Colonic mucosa (tissue), 4 donors: ENCODE data around the gene CAV1. TPM values are rescaled to one million over a fixed set of nuclear protein-coding genes. Genes with fewer than 3 reads are reported as not detected.

Experiments used
- DNase-seq: peaks from one replicate; pipeline ENCODE4 v3.0.0-alpha.2; 2020
- H3K27ac ChIP-seq: fragments of 200-600 bp; one replicate; pipeline ENCODE4 v1.8.0; 2021
- H3K27me3 ChIP-seq: fragments of 200-600 bp; one replicate; pipeline ENCODE4 v1.8.0; 2021
- H3K36me3 ChIP-seq: fragments of 200-600 bp; one replicate; pipeline ENCODE4 v1.8.0; 2021
- H3K4me1 ChIP-seq: fragments of 200-600 bp; one replicate; pipeline ENCODE4 v1.8.0; 2021; ENCODE audit warnings: mild to moderate bottlenecking
- H3K4me3 ChIP-seq: fragments of 200-600 bp; one replicate; pipeline ENCODE4 v1.8.0; 2021
- H3K9ac ChIP-seq, 2 donors: one replicate each; pipeline ENCODE4 v1.7.0; 2013; ENCODE audit warnings: control low read depth in 2 of 2, low read depth in 2 of 2, low read length in 2 of 2
- H3K9me3 ChIP-seq: fragments of 200-600 bp; one replicate; pipeline ENCODE4 v1.8.0; 2021
- intact Hi-C: fragments of 100-400 bp; cut with DNase I; formaldehyde crosslinking; loops from one replicate; pipeline ENCODE4 v1.14.1; 2022
- total RNA-seq, 2 donors: library from RNA; stranded (reverse); fragmentation: NEBNext Ultra II Directional in 1 of 2; extraction: Animal tissue kit (Norgen Biotek cat#: 25700) in 1 of 2; gene quantifications; one replicate each; pipeline ENCODE4 v1.2.1, GENCODE V29; 2021
- TF ChIP-seq, protein P1 (sequence below): fragments of 200-600 bp; IDR thresholded peaks from one replicate; pipeline ENCODE4 v1.8.0; 2022; ENCODE audit warnings: antibody characterized with exemption, mild to moderate bottlenecking
- donor health status: healthy.
- donor health status: DM: no; HTN: no; CAD: no.
- donor health status: DM: no; HTN: no; CAD: no.

Gene CAV1
- total RNA-seq, 2 donors from 2014 or later, result 16.1 to 87.0 TPM

GRCh38 chr7:116546916-116547315, 22.1 kb downstream of the CAV1 start:
- no peak overlapping the region for H3K9ac ChIP-seq
- no peaks in the 10 kb centered on the region for H3K36me3 ChIP-seq
- no peaks in the 10 kb centered on the region for H3K9me3 ChIP-seq
- DNase-seq, result no peak
- H3K4me1 ChIP-seq, result no peaks in the 10 kb centered on the region
- H3K27ac ChIP-seq, result no peak overlapping the region
- TF ChIP-seq, protein P1, sequence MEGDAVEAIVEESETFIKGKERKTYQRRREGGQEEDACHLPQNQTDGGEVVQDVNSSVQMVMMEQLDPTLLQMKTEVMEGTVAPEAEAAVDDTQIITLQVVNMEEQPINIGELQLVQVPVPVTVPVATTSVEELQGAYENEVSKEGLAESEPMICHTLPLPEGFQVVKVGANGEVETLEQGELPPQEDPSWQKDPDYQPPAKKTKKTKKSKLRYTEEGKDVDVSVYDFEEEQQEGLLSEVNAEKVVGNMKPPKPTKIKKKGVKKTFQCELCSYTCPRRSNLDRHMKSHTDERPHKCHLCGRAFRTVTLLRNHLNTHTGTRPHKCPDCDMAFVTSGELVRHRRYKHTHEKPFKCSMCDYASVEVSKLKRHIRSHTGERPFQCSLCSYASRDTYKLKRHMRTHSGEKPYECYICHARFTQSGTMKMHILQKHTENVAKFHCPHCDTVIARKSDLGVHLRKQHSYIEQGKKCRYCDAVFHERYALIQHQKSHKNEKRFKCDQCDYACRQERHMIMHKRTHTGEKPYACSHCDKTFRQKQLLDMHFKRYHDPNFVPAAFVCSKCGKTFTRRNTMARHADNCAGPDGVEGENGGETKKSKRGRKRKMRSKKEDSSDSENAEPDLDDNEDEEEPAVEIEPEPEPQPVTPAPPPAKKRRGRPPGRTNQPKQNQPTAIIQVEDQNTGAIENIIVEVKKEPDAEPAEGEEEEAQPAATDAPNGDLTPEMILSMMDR, result no peak
- intact Hi-C loops, result no loop called here
- no peak overlapping the region for H3K4me3 ChIP-seq
- H3K27me3 ChIP-seq, result no peaks in the 10 kb centered on the region

- Histone ChIP-seq H3K27me3 (no peaks in the 10 kb centered on the region), H3K9me3 (no peaks in the 10 kb centered on the region), H3K36me3 (no peaks in the 10 kb centered on the region), H3K27ac (no peak overlapping the region), H3K4me1 (no peaks in the 10 kb centered on the region), H3K4me3 (no peak overlapping the region), H3K9ac (no peak overlapping the region)
- TF ChIP-seq, protein P1, result no peak
- no peak for DNase-seq
- intact Hi-C loops, result no loop called here
These were observed 22.5 kb downstream of the CAV1 start for GRCh38 chr7:116547347-116547746.

DNA sequence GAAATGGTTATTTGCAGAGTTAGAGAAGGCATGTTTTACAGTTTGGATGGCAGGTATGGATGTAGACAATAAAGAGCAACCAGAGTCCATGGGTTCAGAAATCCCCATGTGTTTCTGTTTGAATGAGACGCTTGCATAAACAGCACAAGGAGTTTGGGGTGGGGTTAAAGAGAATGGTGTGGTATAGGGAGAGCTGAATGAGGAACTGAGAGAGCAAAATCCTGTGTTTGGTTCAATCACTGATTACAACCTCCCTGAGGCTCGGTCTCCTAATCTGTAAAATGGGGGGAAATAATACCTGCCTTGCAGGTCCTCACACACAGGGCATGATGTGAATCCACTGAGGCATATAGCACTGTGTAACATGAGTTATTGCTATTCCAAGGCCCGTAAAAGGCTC, 23.7 kb downstream of the CAV1 start:
- Histone ChIP-seq H3K27ac (no peak overlapping the region), H3K9ac (no peak overlapping the region), H3K9me3 (no peaks in the 10 kb centered on the region), H3K27me3 (no peaks in the 10 kb centered on the region), H3K36me3 (no peaks in the 10 kb centered on the region), H3K4me1 (no peaks in the 10 kb centered on the region), H3K4me3 (no peak overlapping the region)
- TF ChIP-seq, protein P1, result no peak
- no peak for DNase-seq
- intact Hi-C loops, result no loop called here

- Histone ChIP-seq H3K9me3 (no peaks in the 10 kb centered on the region), H3K36me3 (no peaks in the 10 kb centered on the region), H3K4me3 (no peak overlapping the region), H3K4me1 (no peaks in the 10 kb centered on the region), H3K27ac (no peak overlapping the region), H3K9ac (no peak overlapping the region), H3K27me3 (no peaks in the 10 kb centered on the region)
- intact Hi-C loops, result no loop called here
- TF ChIP-seq, protein P1, result no peak
- DNase-seq, result no peak
These were observed 24.5 kb downstream of the CAV1 start for GRCh38 chr7:116549370-116549769.

DNA sequence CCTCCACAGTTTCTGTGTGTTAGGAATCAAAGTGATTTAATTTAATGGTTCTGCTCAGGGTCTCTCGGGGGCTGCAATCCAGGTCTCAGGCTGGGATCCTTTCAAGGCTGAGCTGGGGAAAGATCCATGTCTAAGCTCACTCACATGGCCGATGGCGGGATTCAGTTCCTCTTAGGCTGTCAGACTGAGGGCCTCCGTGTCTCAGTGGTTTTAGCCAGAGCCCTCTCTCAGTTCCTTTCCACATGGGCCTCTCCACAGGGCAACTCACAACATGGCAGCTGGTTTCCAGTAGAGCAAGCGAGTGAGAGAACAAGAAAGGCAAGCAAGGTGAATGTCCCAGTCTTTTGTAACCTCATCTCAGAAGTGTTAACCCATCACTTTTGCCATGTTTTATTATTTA, 26.9 kb downstream of the CAV1 start:
- no peaks in the 10 kb centered on the region for H3K9me3 ChIP-seq
- no peaks in the 10 kb centered on the region for H3K4me1 ChIP-seq
- no peaks in the 10 kb centered on the region for H3K36me3 ChIP-seq
- TF ChIP-seq, protein P1, result no peak
- H3K4me3 ChIP-seq, result no peak overlapping the region
- no peak for DNase-seq
- no peak overlapping the region for H3K27ac ChIP-seq
- intact Hi-C loops, result no loop called here
- H3K9ac ChIP-seq, result no peak overlapping the region
- H3K27me3 ChIP-seq, result no peaks in the 10 kb centered on the region

DNA sequence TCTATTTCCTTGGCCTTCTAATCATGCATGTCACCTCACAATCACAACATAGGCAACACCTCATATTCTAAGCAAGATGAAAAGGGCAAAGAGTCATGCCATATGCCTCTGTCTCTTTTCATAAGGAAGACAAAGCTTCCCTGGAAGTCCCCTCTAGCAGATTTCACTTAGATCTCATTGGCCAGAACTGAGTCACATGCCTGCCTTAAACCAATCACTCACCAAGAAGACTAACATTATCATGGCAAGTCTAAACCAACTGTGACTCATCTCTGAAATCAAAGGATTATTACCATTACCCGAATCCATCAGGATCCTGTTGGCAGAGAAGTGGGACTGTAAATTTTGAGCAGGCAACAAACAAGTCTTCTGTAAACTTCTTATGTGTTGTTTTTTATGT, 27.8 kb downstream of the CAV1 start:
- Histone ChIP-seq H3K4me1 (no peaks in the 10 kb centered on the region), H3K36me3 (no peaks in the 10 kb centered on the region), H3K27ac (no peak overlapping the region), H3K9me3 (no peaks in the 10 kb centered on the region), H3K9ac (no peak overlapping the region), H3K27me3 (no peaks in the 10 kb centered on the region), H3K4me3 (no peak overlapping the region)
- DNase-seq, result no peak
- TF ChIP-seq, protein P1, result no peak
- intact Hi-C loops, result no loop called here
